Thymus (tissue), 11 donors: Measurements from ENCODE around the gene ERBB4. TPM values are rescaled to one million over a fixed set of nuclear protein-coding genes. Genes with fewer than 3 reads are reported as not detected.
"Not testable (repeated sequence)": the region's sequence is repeated elsewhere in the genome, so short reads cannot be mapped to it uniquely, and the experiment has no call there.

ENCODE experiments used
- DNase-seq, 9 donors: peaks; one replicate each; pipeline ENCODE4 v3.0.0-alpha.2; 2013; ENCODE audit warnings: low spot score in 9 of 9, low read depth in 6 of 9, missing footprints in 1 of 9
- H3K27ac ChIP-seq, 2 donors: one replicate each; pipeline ENCODE4 v1.5.1; 2013; ENCODE audit warnings: control low read depth in 1 of 2, low read depth in 1 of 2, low read length in 1 of 2, mild to moderate bottlenecking in 1 of 2, moderate library complexity in 1 of 2
- H3K27me3 ChIP-seq, 2 donors: one replicate each; pipeline ENCODE4 v1.5.1; 2013; ENCODE audit warnings: low read length in 1 of 2; ENCODE audit not compliant: control insufficient read depth in 2 of 2, insufficient read depth in 1 of 2
- H3K36me3 ChIP-seq, 2 donors: one replicate each; pipeline ENCODE4 v1.5.1; 2013; ENCODE audit warnings: low read length in 1 of 2, mild to moderate bottlenecking in 1 of 2, moderate library complexity in 1 of 2; ENCODE audit not compliant: control insufficient read depth in 2 of 2, insufficient read depth in 2 of 2
- H3K4me1 ChIP-seq, 2 donors: one replicate each; pipeline ENCODE4 v1.5.1; 2013; ENCODE audit warnings: low read length in 2 of 2; ENCODE audit not compliant: control insufficient read depth in 2 of 2, insufficient read depth in 2 of 2
- H3K4me3 ChIP-seq, 2 donors: one replicate each; pipeline ENCODE4 v1.5.1; 2013; ENCODE audit warnings: low read length in 2 of 2, control low read depth in 1 of 2, mild to moderate bottlenecking in 1 of 2
- H3K9me3 ChIP-seq, 2 donors: one replicate each; pipeline ENCODE4 v1.5.1; 2013; ENCODE audit warnings: low read length in 1 of 2, mild to moderate bottlenecking in 1 of 2; ENCODE audit not compliant: control insufficient read depth in 2 of 2, insufficient read depth in 1 of 2
- WGBS: extraction: QIAGEN DNeasy Blood & Tissue Kit; methylation state at CpG from one replicate; pipeline ENCODE4 v1.1.7; 2013; 5-methylcytosine and 5-hydroxymethylcytosine counted together
- polyA plus RNA-seq: library from polyadenylated mRNA; stranded (reverse); fragments of 200-250 nt; gene quantifications from one replicate; pipeline ENCODE4 v1.2.3, GENCODE V29; 2013
- total RNA-seq: library from RNA; stranded (reverse); fragments of 120-200 nt; gene quantifications from one replicate; pipeline ENCODE4 v1.2.4, GENCODE V29; 2013
- donor health status: healthy.

ERBB4 gene
- total and polyA plus RNA-seq, 2 donors = 0.16 to 0.19 TPM

DNA sequence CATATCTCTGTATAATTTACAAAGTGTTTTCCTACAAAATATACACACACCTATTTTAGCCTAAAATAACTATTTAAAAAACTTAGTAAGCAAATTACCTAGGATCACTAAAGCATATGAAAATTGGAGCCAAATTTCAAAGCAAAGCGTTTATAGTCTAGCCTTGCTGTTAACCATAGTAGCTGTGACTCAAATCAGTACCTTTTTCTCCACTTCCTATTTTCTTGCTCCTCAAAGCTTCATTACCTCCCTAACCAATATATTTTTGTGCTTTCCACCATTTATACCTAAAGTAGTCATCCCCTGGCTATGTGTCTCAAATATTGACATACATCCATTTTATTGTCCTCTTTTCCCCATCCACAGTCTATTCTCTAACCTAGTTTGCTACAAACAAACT is 73.1 kb downstream of the ERBB4 start:
- Histone ChIP-seq H3K9me3 (peaks cover 0 to 4% of the 10 kb centered on the region in 2 donors), H3K36me3 (no peaks in the 10 kb centered on the region), H3K27ac (no peak overlapping the region), H3K27me3 (no peaks in the 10 kb centered on the region), H3K4me1 (no peaks in the 10 kb centered on the region), H3K4me3 (no peak overlapping the region)
- no peak for DNase-seq
- 94% methylated on average over 1 of the region's 1 CpG for WGBS

DNA sequence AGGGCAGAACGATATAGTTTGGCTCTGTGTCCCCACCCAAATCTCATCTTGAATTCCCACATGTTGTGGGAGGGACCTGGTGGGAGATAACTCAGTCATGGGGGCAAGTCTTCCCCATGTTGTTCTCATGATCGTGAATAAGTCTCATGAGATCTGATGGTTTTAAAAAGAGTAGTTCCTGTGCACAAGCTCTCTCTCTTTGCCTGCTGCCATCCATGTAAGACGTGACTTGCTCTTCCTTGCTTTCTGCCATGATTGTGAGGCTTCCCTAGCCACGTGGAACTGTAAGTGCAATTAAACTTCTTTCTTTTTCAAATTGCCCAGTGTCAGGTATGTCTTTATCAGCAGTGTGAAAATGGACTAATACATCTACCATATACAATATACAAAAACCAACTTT is 76.9 kb downstream of the ERBB4 start:
- H3K9me3 ChIP-seq, H3K4me1 ChIP-seq, DNase-seq, H3K36me3 ChIP-seq, H3K27me3 ChIP-seq, H3K4me3 ChIP-seq, H3K27ac ChIP-seq: not testable (repeated sequence)
- 89% methylated on average over 4 of the region's 4 CpGs for WGBS

DNA sequence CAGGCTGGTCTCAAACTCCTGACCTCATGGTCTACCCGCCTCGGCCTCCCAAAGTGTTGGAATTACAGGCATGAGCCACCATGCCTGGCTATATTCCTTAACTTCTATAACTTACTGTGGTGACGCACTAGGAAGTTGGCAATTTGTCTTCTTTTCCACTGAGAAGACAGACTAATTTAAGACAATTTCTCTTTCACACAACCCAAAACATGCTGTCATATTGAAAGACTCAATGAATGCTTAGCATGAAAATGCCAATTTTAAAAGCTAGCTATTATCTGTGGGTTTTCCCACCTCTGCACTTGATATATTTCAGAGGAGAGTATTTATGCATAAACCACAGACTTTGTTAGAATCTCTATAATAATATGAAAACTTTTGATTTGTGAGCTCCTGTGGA is 84.5 kb downstream of the ERBB4 start:
- no peaks in the 10 kb centered on the region for H3K36me3 ChIP-seq
- H3K4me3 ChIP-seq = no peak overlapping the region
- no peak overlapping the region for H3K27ac ChIP-seq
- H3K9me3 ChIP-seq = no peaks in the 10 kb centered on the region
- 93% methylated on average over 3 of the region's 3 CpGs for WGBS
- no peaks in the 10 kb centered on the region for H3K27me3 ChIP-seq
- H3K4me1 ChIP-seq = no peaks in the 10 kb centered on the region
- no peak for DNase-seq

DNA sequence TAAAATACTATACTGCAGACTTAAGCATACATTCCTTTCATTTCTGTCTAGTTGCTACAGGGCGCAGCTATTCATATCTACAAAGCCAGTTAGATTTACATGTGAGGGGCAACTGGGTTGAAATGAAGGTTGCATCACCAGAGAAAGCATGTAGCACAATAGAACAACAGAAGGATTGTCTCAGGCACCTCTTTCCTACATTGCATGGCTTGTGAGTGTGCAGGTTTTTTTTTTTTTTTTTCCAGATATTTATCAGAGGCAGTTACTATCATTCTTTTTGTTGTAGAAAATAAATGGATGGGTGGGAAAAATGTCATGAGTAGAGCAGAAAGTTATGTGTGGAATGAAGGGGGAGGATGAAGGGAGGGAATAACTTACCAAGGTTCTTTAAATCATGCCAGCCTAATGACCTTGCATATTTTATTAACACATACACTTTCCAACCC is 86.8 kb downstream of the ERBB4 start:
- DNase-seq = no peak
- H3K9me3 ChIP-seq = no peaks in the 10 kb centered on the region

DNA sequence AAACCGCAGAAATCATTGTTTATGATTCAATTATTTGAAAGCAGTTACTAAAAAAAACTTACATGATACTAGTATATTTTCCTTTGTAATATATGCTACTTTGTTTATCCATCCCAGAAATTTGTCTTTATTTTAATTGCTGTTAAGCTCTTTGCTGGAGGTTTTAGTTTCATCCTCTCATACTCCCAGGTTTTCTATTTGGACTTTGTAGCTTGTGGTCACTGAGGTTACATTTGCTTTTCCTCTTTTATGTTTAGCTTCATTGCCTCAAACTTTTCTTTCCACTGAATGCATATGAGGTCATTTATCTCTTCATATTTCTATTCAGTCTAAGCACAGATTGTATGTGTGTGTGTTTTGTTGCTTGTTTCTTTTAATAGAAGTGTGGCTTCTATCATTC is 89.9 kb downstream of the ERBB4 start:
- H3K4me1 ChIP-seq = no peaks in the 10 kb centered on the region
- no peaks in the 10 kb centered on the region for H3K27me3 ChIP-seq
- WGBS = 93% methylated on average over 1 of the region's 1 CpG

More for the DNA sequence above, 86.8 kb downstream of the ERBB4 start:
- Histone ChIP-seq H3K4me3 (no peak overlapping the region), H3K27me3 (no peaks in the 10 kb centered on the region), H3K4me1 (no peaks in the 10 kb centered on the region), H3K27ac (no peak overlapping the region), H3K36me3 (no peaks in the 10 kb centered on the region)
- 50% methylated on average over 1 of the region's 1 CpG for whole genome bisulfite sequencing

DNA sequence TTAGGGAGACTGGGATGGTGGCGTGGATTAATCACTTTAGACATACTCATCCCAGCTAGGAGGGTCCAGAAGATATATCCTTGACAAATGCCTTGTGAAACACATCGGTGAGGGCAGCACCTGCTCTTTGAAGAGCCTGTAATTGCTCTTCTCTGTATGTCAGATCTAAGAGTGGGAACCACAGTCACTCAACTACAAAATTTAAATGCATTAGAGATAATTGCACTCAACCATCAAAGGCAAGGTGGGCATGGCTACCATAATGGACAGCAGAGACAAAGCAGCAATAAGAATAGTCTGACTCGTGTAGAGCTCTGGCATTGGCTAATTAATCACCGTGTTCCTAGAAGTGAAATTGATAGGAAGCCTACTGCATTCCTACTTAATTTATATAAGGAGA is 96.8 kb downstream of the ERBB4 start:
- H3K36me3 ChIP-seq = no peaks in the 10 kb centered on the region
- H3K9me3 ChIP-seq = no peaks in the 10 kb centered on the region
- H3K4me3 ChIP-seq = no peak overlapping the region
- no peaks in the 10 kb centered on the region for H3K4me1 ChIP-seq
- no peaks in the 10 kb centered on the region for H3K27me3 ChIP-seq
- 92% methylated on average over 4 of the region's 4 CpGs for WGBS
- no peak overlapping the region for H3K27ac ChIP-seq
- no peak for DNase-seq

More for the DNA sequence above, 89.9 kb downstream of the ERBB4 start:
- H3K36me3 ChIP-seq = no peaks in the 10 kb centered on the region
- no peaks in the 10 kb centered on the region for H3K9me3 ChIP-seq
- H3K4me3 ChIP-seq = no peak overlapping the region
- DNase-seq = no peak
- H3K27ac ChIP-seq = no peak overlapping the region

DNA sequence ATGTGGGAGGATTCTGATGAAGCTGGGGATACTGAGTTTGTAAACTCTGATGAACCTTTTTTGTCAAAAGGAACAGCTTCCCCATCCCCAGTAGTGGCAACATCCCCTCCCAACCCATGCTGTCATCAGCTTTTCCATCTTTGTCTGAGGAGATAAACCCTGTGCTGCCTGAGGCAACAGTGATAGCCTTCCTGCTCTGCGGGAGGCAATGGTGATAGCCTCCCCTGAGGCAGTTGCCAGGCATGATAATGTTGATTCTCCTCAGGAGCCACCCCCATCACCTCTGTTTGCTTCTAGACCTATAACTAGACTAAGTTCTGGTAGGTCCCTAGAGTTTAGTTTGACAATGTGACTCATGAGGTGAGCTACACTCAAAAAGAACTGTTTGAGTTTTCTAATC is 97.5 kb downstream of the ERBB4 start:
- Histone ChIP-seq H3K9me3 (no peaks in the 10 kb centered on the region), H3K4me3 (no peak overlapping the region), H3K36me3 (no peaks in the 10 kb centered on the region), H3K27ac (no peak overlapping the region), H3K27me3 (no peaks in the 10 kb centered on the region), H3K4me1 (no peaks in the 10 kb centered on the region)
- DNase-seq = no peak
- 96% methylated on average over 1 of the region's 1 CpG for WGBS

DNA sequence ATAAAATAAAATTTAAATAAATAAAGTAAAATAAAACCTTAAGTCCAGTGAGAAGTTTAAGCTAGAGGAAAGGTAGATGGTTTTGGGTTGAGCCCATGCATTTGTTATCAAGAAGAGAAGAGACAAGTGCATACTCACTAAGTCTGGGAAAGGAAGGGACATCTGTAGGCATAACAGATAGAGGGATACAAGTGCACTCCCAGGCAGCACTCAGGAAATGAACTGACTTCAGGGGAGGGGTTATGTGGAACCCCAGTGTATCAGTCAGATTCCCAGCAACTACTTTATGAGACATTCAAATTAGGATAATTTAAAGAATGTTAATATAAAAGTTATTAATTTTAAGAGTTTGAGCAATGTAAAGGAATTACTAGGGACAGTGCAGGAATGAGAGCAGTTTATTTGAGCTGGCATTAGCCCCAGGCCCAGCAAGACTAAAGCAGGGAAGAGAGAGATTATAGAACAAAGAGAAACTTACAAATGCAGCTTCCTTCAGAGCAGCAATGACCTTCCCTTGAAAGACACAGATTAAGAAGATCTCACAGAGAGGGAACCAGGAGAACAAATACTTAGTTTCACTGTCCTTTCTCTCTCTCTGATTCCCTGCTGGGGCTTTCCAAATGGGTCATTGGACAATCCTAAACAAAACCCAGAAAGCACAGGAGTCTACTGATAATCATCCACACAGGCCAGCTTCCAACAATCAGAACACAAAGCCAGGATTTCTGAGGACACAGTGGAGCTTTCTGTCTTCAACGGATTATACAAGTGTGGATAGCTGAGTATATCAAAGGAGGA is 109.7 kb downstream of the ERBB4 start:
- no peaks in the 10 kb centered on the region for H3K27me3 ChIP-seq
- H3K4me3 ChIP-seq = no peak overlapping the region
- no peaks in the 10 kb centered on the region for H3K36me3 ChIP-seq
- no peaks in the 10 kb centered on the region for H3K9me3 ChIP-seq
- WGBS = 70% methylated on average over 1 of the region's 1 CpG
- no peak for DNase-seq
- no peak overlapping the region for H3K27ac ChIP-seq
- H3K4me1 ChIP-seq = no peaks in the 10 kb centered on the region

DNA sequence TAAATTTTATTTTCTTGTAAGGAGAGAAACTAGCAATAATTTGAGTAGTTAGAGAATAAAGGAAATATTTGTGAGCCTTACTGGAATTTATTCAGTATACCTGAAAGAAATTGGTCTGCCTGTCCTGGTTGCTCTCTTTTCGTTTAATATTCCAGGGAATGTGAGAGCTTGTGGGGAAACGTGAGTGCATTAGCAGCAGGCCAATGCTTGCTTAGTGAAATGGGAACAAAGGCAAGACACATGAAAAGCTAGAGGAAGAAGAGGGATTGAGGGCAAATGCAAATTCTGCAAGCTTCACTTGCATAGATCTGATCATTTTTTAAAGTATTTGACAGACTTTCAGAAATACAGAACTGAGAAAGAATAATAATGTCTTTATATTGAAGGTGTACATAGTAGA is 111.0 kb downstream of the ERBB4 start:
- no peaks in the 10 kb centered on the region for H3K9me3 ChIP-seq
- H3K27me3 ChIP-seq = no peaks in the 10 kb centered on the region
- no peak overlapping the region for H3K27ac ChIP-seq
- DNase-seq = no peak
- 56% methylated on average over 2 of the region's 2 CpGs for WGBS
- H3K36me3 ChIP-seq = no peaks in the 10 kb centered on the region
- no peaks in the 10 kb centered on the region for H3K4me1 ChIP-seq
- no peak overlapping the region for H3K4me3 ChIP-seq
